Left renal cortex interstitium (tissue), 4 donors: Measurements from ENCODE around the gene SLC6A19. TPM values are rescaled to one million over a fixed set of nuclear protein-coding genes. Genes with fewer than 3 reads are reported as not detected.
"Not testable (repeated sequence)": the region's sequence is repeated elsewhere in the genome, so short reads cannot be mapped to it uniquely, and the experiment has no call there.

Source experiments
- DNase-seq, 4 donors: peaks; one replicate each; pipeline ENCODE4 v3.0.0-alpha.2; 2013; ENCODE audit warnings: low read depth in 4 of 4, low spot score in 2 of 4, missing footprints in 1 of 4
- polyA plus RNA-seq, 4 donors: library from polyadenylated mRNA; unstranded; fragments of 120-200 nt; gene quantifications; one replicate each; pipeline ENCODE4 v1.2.1, GENCODE V29; 2013; ENCODE audit not compliant: insufficient read length in 4 of 4

SLC6A19 gene
- polyA plus RNA-seq, 4 donors = 35.4 to 76.4 (median 59.7) TPM

DNA sequence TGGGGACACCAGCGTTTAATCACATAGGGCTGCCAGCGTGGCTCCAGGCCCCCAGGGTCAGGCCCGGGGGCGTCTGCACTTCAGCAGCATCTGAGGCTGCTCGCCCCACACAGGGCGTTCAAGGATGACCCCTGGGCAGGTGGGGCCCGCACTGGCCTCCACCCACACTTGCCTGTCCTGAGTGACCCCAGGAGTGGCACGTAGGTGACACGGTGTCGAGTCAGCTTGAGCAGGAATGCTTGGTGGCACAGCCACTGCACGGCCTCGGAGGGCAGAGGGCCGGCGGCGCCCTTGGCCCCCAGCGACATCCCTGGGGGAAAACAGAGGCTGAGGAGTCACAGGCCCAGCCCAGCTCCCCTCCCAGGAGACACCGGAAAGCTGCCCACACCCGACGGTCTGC, 52.8 kb downstream of the SLC6A19 start:
- DNase-seq = no peak

DNA sequence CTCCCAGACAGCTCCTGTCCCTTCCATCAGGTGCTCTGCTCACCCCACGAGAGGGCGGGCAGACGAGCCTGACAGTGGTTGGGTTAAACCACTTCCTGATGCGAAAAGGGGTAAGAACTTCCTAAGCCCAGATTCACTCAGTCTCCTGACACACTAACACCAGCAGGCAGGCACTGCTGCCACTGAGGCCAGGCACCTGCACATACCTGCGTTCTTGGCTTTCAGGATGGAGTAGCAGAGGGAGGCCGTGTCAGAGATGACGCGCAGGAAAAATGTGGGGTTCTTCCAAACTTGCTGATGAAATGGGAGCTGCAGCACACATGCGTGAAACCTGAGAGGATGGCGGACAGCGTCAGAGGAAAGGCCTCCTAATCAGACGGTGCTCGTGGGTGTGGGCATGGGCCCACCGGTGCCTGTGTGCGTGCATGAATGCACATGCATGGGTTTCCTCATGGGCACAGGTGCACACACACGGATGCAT, 53.7 kb downstream of the SLC6A19 start:
- DNase-seq = no peak

DNA sequence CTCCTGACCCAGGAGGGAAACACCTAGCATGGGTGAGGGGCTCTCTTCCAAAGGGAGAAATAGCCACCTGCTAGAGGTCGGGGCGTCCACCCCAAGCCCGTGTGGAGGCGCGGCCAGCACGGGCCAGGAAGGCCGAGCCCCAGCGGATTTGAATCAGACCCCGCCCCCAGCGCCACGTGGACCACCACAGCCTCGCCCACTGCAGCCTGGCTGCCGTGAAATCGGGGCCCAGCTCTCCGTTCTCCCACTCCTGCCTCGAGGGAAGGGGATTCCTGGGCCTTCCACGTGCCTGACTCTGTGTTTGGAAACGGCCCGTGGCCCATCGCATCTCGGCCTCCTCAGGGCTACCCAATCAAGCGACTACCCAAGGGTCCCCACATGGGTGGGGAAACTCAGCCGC, 55.4 kb downstream of the SLC6A19 start:
- DNase-seq = no peak

DNA sequence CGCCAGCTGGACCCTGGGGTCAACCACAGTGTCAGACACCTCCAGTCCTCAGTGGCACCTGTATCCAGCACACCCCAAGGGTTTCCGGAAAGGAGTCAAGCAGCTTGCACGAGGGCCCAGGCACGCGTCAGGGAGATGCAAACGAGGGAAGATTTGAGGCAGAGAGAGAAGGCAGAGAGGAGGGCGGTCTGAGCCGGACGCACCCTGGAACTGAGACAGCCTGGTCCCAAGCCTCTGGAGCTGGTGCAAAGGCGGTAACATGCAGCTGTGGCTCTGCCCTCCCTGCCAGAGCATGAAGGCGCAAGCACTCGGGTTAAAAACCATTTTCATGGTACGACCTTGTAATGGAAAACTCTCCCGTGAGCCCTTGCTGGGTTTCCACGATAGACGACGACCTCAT, 56.0 kb downstream of the SLC6A19 start:
- no peak for DNase-seq

DNA sequence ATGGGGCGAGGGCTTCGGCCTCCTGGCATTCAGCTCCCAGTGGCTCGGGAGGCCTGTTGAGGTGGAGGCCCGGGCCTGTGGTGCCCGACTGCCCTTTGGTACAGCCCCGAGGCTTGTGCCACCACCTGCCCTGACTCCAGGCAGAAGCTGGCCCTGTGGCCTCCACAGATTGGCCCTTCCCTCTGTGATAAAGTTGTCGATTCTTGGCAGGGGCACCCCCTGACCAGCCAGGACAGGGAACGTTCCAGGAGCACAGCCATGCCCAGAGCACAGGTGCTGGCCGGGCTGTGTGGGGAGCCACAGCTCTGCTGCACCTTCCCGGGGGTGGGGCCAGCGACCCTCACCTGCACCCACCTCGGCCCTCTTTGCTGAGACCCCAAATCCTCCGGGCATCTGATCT, 56.4 kb downstream of the SLC6A19 start:
- DNase-seq = no peak

DNA sequence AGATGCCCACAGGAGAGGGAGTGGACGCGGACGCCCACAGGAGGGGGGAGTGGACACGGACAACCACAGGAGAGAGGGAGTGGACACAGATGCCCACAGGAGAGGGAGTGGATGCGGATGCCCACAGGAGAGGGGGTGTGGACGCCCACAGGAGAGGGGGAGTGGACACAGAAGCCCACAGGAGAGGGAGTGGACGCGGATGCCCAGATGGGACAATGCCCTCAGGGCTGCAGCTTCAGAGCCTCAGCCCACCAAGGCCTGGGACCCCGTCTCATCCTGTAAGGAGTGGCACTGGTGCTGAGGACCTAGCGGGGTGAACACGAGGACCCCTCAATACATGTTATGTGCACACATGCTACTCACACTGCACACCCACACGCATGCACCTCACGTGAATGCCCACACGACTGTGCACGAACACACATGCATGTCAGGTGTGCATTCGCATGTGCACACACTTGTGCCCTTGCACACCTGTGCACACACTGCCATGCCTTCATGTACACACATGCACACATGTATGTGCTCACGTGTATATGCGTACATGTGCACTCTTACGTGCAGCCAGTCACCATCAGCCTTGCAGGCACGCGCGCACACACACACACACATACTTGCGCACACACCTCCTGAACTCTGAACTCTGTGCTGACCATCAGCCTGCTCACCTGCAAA, 58.5 kb downstream of the SLC6A19 start:
- no peak for DNase-seq

DNA sequence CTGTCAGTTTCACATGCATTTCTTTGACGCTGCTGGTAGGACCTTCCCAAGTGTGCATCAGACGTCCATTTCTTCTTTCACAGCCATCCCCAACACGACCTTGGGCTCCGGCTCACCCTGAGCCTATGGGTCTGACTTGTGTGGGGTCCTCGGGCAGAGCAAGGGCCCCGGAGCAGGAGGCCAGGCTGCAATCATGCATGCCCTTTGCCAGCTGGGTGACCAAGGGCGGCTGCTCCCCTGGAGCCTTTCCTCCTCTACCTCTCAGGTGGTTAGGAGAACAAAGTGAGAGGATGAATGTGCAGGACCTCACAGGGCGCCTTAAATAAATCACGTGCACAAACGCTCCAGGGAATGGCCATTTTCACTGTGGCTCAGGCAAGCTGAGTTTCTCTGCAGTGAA, 60.2 kb downstream of the SLC6A19 start:
- no peak for DNase-seq

DNA sequence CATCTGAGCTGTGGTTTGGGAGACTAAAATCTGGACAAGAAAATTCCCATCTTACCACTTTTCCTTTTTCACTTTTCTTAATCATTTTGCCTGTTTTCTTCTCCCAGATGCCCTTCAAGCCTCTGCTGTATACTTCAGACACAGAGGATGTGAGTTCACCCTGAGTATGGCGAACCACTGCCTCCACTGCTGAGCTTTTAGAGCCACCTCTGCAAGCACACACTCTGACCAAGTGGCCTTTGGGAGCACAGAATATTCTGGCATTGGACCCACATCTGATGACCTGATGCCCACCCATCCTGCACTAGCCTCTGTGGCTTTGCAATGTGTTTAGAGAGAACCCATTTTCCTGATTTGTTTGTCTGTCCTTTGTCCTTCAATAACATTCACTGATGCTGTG, 61.0 kb downstream of the SLC6A19 start:
- DNase-seq = no peak

DNA sequence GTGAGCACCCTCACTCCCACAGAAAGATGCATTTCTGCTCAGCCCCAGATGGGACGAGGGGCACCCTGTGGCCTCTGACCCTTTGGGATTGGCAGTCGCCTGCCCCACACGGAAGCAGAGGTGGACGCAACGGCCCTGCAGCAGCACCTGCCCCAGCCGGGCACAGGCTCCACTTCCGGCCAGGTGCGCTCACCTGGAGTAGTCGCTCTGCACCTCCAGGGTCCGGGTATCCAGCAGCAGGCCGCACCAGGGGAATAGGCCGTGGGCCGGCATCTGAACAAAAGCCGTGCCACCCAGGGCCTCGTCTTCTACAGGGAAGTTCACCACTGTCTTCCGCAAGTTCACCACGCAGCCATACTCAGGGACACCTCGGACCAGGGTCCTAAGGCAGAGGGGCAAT, 62.8 kb downstream of the SLC6A19 start:
- no peak for DNase-seq

DNA sequence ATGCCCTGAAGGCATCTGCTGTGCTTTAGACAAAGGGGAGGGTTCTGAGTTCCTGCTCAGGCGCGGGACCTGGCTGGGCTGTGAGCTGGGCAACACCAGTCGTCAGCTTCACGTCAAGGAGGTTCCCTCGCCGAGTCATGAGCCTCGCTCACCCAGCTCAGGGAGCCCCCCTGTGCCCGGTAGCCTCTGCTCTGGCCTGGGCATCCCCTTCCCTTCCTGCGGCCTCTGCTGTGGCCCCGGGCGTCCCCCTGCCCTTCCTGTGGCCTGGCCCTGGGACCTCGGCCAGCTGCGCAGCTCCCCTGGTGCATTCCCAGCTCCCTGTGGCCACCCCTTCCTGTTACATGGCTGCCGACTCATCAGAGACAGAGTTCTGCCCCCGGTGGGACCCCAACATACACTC, 63.6 kb downstream of the SLC6A19 start:
- no peak for DNase-seq

DNA sequence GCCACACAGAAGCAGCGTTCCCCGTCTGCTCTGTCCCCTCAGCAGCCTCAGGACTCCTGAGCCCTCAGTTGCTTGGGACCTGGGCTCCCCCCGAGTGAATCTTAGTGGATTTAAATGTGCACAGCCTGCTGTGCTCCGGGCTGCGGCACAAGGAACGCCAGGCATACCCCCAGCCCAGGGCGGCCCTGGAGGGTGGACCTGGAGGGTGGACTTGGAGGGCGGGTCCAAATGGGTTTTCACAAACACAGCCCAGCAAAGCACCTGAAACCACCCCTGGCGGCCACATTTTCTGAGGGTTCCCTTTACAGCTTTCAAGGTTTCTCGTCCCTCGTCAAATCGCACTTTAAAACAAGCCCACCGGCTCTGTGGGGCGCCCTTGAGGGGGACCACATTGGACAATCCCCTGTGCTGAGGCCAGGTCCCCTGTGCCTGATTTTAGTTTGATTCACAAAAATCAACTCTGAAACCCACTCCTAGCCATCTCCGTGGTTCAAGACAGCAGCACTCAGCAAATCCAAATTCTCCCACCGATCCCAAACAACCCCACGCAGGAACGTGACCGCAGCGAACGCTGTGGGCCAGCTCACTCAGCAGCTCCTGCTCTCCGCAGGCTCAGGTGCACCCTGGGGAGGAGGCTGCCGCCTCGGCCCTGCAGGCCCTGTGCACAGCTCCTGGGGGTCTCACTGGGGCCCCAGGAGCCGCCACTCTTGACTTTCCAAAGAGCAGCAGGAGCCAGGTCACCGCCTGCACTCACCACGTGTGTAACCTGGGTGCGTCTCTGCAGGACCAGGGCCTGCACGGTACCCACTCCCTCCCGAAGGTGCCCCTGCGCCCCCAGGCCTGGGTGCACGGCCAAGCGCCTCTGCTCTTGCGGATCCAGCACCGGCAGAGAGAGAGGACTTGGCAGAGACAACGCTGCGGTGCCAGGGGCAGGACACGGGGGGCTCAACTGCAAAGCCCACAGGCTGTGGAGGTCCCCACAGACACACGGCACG, 64.4 kb downstream of the SLC6A19 start:
- DNase-seq = no peak

DNA sequence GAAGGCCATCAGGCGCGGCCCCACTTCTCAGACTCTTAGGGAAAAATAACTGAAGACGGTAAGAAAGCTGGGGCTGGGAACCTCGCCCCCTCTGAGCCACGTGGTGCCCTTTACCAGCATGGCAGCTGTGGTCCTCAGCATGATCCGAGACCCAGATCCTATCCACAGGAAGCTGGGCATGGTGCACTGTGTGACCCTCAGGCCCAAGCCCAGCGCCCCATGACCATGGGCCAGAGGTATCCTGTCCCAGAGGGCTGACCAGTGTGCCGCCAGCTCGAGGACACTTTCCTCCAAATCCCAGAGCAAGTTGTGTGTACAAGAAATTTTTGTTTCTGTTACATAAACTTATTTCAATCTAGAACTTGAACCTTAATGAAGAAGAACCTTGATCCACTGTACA, 65.4 kb downstream of the SLC6A19 start:
- no peak for DNase-seq

DNA sequence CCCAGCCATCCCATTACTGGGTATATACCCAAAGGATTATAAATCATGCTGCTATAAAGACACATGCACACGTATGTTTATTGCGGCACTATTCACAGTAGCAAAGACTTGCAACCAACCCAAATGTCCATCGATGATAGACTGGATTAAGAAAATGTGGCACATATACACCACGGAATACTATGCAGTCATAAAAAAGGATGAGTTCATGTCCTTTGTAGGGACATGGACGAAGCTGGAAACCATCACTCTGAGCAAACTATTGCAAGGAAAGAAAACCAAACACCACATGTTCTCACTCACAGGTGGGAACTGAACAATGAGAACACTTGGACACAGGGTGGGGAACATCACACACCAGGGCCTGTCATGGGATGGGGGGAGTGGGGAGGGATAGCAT, 66.1 kb downstream of the SLC6A19 start:
- DNase-seq = not testable (repeated sequence)

DNA sequence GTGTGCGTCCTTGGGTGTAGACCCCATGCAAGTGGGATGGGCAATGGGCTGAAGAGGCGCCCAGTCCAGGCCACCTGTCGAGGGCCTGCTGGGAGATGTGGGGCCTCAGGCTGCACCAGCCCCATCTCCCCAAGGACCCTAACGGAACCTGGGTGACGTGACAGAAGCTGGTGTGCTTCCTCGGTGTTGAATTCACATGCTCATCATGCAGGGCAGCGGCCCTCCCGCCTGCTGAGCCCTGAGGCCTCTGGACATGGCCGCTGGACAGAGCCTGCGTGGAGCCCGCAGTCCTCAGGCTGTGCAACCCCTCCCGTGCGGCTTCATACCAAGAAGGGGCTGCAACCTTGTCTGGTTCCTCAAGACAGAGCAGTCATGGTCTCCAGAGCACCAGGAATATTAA, 66.7 kb downstream of the SLC6A19 start:
- no peak for DNase-seq

DNA sequence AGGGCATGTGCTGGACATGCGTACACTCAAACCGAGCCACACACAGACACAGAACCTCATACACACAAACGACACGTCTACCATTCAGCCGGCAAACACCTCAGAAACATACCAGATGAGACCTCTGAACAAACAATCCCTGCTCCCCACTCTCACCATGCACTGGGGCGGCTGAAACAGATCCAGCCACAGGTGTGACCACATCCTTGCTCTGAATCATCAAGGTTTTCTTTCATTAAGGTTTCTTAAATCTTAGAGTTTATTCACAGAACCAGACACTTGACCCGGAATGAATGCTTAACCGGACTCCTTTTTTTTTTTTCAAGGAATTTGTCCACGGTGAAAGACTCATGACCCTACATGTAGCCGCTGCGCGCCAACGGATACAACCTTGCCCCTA, 67.3 kb downstream of the SLC6A19 start:
- no peak for DNase-seq

DNA sequence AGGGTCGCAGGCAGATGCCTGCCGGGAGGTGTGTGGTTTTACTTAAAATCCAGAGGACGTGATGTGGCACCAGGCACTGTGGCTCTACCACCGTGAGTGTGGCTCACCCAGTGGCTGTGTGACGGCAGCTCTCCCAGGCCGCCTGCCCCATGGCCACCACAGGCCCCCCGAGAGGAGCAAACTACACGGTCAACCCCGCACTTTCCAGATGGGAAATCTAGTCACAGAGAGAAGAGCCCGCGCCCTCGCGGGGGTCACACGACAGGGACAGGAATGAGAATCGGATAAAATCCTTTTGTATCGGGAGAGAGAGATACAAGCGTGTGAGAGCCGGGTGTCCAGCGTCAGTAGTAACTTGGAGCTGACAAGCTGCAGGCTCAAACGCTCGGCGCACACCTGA, 69.0 kb downstream of the SLC6A19 start:
- DNase-seq = no peak

DNA sequence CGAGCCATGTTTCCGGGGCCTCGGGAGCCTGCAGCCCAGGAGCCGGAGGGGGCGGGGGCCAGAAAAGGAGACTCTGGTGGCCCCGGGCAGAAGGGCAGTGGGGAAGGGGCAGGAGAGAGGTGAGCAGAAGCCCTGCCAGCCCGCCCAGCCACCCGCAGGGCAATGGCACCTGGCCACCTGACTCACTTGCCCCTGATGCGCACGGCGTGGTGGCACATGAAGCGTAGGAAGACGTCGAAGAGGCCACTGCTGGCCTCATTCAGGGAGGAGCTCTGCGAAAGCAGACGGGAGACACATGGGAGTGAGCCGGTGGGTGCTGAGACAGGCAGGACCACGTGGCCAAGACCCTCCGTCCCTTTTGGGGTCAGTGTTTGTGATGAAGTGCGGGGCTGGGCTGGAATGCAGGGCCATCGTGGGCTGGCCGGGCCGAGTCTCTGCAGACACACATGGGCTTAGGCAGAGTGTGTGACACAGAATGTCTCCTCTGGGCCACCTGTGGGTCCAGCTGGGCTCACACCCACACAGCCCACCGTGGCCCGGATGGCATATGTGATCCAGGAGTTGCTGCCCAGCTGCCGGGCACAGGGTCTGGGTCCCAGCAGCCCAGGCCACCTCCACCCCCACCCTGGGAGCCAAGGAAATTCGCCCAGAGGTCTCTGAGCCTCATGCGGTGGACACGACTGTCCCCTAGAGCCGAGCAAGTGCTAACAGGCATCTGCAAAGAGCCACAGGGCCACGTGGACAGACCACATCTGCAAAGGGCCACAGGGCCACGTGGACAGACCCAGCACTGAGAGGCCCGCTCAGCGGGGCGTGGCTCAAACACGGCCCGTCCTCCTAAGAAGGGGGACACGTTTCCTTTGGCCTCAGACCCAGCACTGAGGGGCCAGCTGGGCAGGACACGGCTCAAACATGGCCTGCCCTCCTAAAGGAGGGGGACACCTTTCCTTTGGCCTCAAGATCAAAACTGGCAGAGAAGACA, 69.8 kb downstream of the SLC6A19 start:
- DNase-seq = no peak

DNA sequence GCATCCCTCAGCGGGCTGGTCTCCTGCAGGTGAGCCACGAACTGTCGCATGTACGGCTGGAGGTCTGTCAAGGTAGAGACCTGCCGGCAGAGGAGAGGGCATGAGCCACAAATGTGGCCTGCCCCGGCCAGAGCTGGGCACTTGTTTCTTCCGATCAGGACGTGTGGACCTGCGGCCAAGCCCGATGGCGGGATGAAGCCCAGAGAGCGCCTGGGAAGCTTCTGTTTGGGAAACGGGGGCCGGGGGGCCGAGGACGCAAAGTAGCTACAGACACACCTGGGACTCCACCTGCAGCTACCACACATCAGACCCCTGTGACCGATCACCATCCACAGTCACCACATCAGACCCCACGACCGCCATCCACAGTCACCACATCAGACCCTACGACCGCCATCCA, 70.8 kb downstream of the SLC6A19 start:
- DNase-seq = no peak

DNA sequence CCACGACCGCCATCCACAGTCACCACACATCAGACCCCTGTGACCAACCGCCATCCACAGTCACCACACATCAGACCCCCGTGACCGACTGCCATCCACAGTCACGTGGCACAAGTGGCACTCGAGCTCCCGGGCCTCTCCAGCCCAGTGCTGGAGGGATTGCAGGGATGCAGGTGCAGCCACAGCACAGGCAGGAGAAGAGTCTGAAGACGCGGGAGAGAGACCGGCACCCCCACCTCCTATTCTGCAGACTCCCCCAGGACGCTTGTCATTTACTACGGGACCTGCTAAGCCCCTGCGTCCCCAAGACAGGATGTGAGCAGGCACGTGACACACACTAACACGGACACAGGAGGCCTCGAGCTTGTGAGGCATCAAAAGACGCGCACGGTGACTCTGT, 72.3 kb downstream of the SLC6A19 start:
- no peak for DNase-seq

DNA sequence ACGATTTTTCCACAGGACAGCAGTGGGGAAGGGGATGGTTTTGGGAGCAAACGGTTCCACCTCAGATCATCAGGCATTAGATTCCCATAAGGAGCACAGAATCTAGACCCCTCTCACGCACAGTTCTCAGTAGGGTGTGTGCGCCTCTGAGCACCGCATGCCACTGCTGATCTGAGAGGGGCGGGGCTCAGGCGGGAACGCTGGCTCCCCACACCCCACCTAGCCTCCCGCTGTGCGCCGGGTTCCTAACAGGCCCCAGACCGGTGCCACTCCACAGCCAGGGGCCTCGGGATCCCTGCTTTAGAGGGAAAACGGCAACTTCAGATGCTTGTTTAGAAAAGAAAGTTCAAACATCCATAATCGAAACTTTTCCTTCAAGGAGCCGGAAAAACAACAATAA, 73.1 kb downstream of the SLC6A19 start:
- no peak for DNase-seq
